SK-N-SH (cell line): ENCODE data around the gene VGLL3. TPM values are rescaled to one million over a fixed set of nuclear protein-coding genes. Genes with fewer than 3 reads are reported as not detected.

Experiments
- CTCF ChIA-PET: fragments of 300-600, 350-600 bp; formaldehyde crosslinking; extraction: SDS; loops from one replicate; lab custom pipeline; 2021; lab: Yijun Ruan, JAX
- POLR2A ChIA-PET: fragments of 350-600 bp; sonication (Branson Sonifier 250); formaldehyde crosslinking; extraction: SDS; loops from one replicate; lab custom pipeline; 2020; ENCODE audit warnings: antibody characterized with exemption, inconsistent platforms; lab: Yijun Ruan, JAX
- DNase-seq: peaks from one replicate; pipeline ENCODE4 v3.0.0; 2012
- H2AFZ ChIP-seq: fragments of 200-600 bp; sonication (generic); 2 replicates; pipeline ENCODE4 v1.8.1; 2016; ENCODE audit warnings: antibody characterized with exemption, mild to moderate bottlenecking, low read depth
- H3F3A ChIP-seq: fragments of 200-600 bp; sonication (generic); replicated peaks from 2 replicates; pipeline ENCODE3; 2016; ENCODE audit warnings: antibody characterized with exemption, mild to moderate bottlenecking; ENCODE audit not compliant: insufficient read depth
- H3K27ac ChIP-seq, 2 experiments: fragments of 200-500 bp in 1 of 2; fragments of 200-600 bp in 1 of 2; sonication (Bioruptor generic) in 1 of 2; sonication (generic), shearing (Covaris generic) in 1 of 2; 2 replicates each; pipeline versions ENCODE4 v1.5.1 to v1.6.1; 2014 to 2016; ENCODE audit warnings: low read depth in 2 of 2, inconsistent platforms in 1 of 2, low read length in 1 of 2, mild to moderate bottlenecking in 1 of 2, mixed read lengths in 1 of 2
- H3K27me3 ChIP-seq: fragments of 200-600 bp; sonication (generic), shearing (Covaris generic); 2 replicates; pipeline ENCODE4 v1.6.1; 2016; ENCODE audit warnings: mixed run types; ENCODE audit not compliant: insufficient read depth
- H3K36me3 ChIP-seq, 2 experiments: fragments of 200-500 bp in 1 of 2; fragments of 200-600 bp in 1 of 2; sonication (Bioruptor generic) in 1 of 2; sonication (generic) in 1 of 2; replicated peaks in 1 of 2; 2 replicates each; pipeline versions ENCODE3 to v1.5.1; 2014 to 2016; ENCODE audit warnings: low read length in 1 of 2, mild to moderate bottlenecking in 1 of 2; ENCODE audit not compliant: insufficient read depth in 2 of 2, control insufficient read depth in 1 of 2
- H3K4me1 ChIP-seq, 2 experiments: fragments of 200-500 bp in 1 of 2; fragments of 200-600 bp in 1 of 2; sonication (Bioruptor generic) in 1 of 2; sonication (generic), shearing (Covaris generic) in 1 of 2; 2 replicates each; pipeline versions ENCODE4 v1.5.1 to v1.6.1; 2014 to 2016; ENCODE audit warnings: low read depth in 1 of 2, low read length in 1 of 2, mixed run types in 1 of 2; ENCODE audit not compliant: insufficient read depth in 2 of 2, control insufficient read depth in 1 of 2
- H3K4me2 ChIP-seq: fragments of 200-600 bp; sonication (generic), shearing (Covaris generic); 2 replicates; pipeline ENCODE4 v1.6.1; 2017; ENCODE audit warnings: mixed run types
- H3K4me3 ChIP-seq, 2 experiments: fragments of 200-500 bp in 1 of 2; fragments of 200-600 bp in 1 of 2; sonication (Bioruptor generic) in 1 of 2; sonication (generic), shearing (Covaris generic) in 1 of 2; 2 replicates each; pipeline versions ENCODE4 v1.5.1 to v1.8.1; 2014 to 2016; ENCODE audit warnings: low read depth in 2 of 2, inconsistent platforms in 1 of 2, low read length in 1 of 2, mild to moderate bottlenecking in 1 of 2, mixed read lengths in 1 of 2, moderate library complexity in 1 of 2
- H3K79me2 ChIP-seq: fragments of 200-600 bp; sonication (generic); 2 replicates; pipeline ENCODE4 v1.8.1; 2017; ENCODE audit warnings: mild to moderate bottlenecking; ENCODE audit not compliant: insufficient read depth
- H3K9ac ChIP-seq: fragments of 200-600 bp; sonication (generic); 2 replicates; pipeline ENCODE4 v1.6.1; 2017; ENCODE audit warnings: mixed run types
- H3K9me2 ChIP-seq: fragments of 200-600 bp; sonication (generic); 2 replicates; pipeline ENCODE4 v1.6.1; 2017; ENCODE audit warnings: mixed run types
- H3K9me3 ChIP-seq: fragments of 200-600 bp; sonication (generic); 2 replicates; pipeline ENCODE4 v1.6.1; 2017; ENCODE audit warnings: mixed run types, mild to moderate bottlenecking, moderate library complexity
- H4K20me1 ChIP-seq: fragments of 200-600 bp; sonication (generic); 2 replicates; pipeline ENCODE4 v1.6.1; 2017; ENCODE audit warnings: mild to moderate bottlenecking, mixed run types; ENCODE audit not compliant: insufficient read depth
- CTCF ChIP-seq: fragments of 200-600 bp; sonication (generic); IDR thresholded peaks from 2 replicates; pipeline ENCODE4 v1.6.1; 2017; ENCODE audit warnings: antibody characterized with exemption, mild to moderate bottlenecking, moderate library complexity
- EP300 ChIP-seq, 2 experiments: IDR thresholded peaks; 2 replicates each; pipeline versions ENCODE4 v1.4.0 to v1.6.1; 2012; ENCODE audit warnings: borderline replicate concordance in 1 of 2, low read depth in 1 of 2, low read length in 1 of 2
- FOXJ3 ChIP-seq: sonication (generic); formaldehyde crosslinking; IDR thresholded peaks from 2 replicates; pipeline ENCODE4 v1.5.1; 2020; ENCODE audit warnings: mild to moderate bottlenecking, missing genetic modification reagents
- FOXM1 ChIP-seq: IDR thresholded peaks from 2 replicates; pipeline ENCODE4 v1.4.0; 2012; ENCODE audit warnings: low read depth, mild to moderate bottlenecking
- GABPA ChIP-seq: IDR thresholded peaks from 2 replicates; pipeline ENCODE4 v1.4.0; 2012; ENCODE audit warnings: low read depth, mild to moderate bottlenecking
- JUND ChIP-seq: IDR thresholded peaks from 2 replicates; pipeline ENCODE4 v1.4.0; 2012
- MEF2A ChIP-seq: IDR thresholded peaks from 2 replicates; pipeline ENCODE4 v1.4.0; 2012; ENCODE audit warnings: low read depth, borderline replicate concordance
- MXI1 ChIP-seq: IDR thresholded peaks from 2 replicates; pipeline ENCODE4 v1.6.1; 2012; ENCODE audit warnings: mild to moderate bottlenecking, low read depth, low read length, improper control_type of control experiment
- PBX3 ChIP-seq: IDR thresholded peaks from 2 replicates; pipeline ENCODE4; 2012
- POLR2AphosphoS5 ChIP-seq: IDR thresholded peaks from 2 replicates; pipeline ENCODE4 v1.6.1; 2012; ENCODE audit warnings: low read depth, low read length
- RAD21 ChIP-seq: IDR thresholded peaks from 2 replicates; pipeline ENCODE4 v1.6.1; 2012; ENCODE audit warnings: mild to moderate bottlenecking, low read length
- REST ChIP-seq: IDR thresholded peaks from 2 replicates; pipeline ENCODE4 v1.6.1; 2012; ENCODE audit warnings: mild to moderate bottlenecking, low read depth, low read length, moderate library complexity
- RFX5 ChIP-seq: IDR thresholded peaks from 2 replicates; pipeline ENCODE4 v1.6.1; 2012; ENCODE audit warnings: mild to moderate bottlenecking, improper control_type of control experiment, low read length
- TEAD4 ChIP-seq: IDR thresholded peaks from 2 replicates; pipeline ENCODE4 v1.4.0; 2012; ENCODE audit warnings: mild to moderate bottlenecking, borderline replicate concordance; ENCODE audit not compliant: insufficient read depth
- WGBS: methylation state at CpG from one replicate; pipeline ENCODE4 v1.1.6; 2017; ENCODE audit warnings: low lambda C conversion rate; 5-methylcytosine and 5-hydroxymethylcytosine counted together
- polyA plus RNA-seq, 3 experiments: library from polyadenylated mRNA; depleted of rRNA; stranded (reverse); fragments of >200 nt; gene quantifications; 2 replicates each; pipeline ENCODE4 v1.2.3, GENCODE V29; 2012

Gene VGLL3
- polyA plus RNA-seq, 1 of the 3 experiments (the other 2 are of a cell fraction), result not detected

- Histone ChIP-seq H3K27me3 (no peaks in the 10 kb centered on the region), H3K9me3 (no peaks in the 10 kb centered on the region), H3K27ac (no peak overlapping the region), H2AFZ (no peak overlapping the region), H3K4me3 (no peak overlapping the region), H3F3A (no peaks in the 10 kb centered on the region)
- POLR2A ChIA-PET, result no interaction called here
- WGBS, result 6% methylated on average over 2 of the region's 2 CpGs
- TF ChIP-seq TEAD4, result no peak
- no peak for TF ChIP-seq RAD21
- TF ChIP-seq FOXJ3 (CRISPR knock-in tag), result no peak
- TF ChIP-seq POLR2AphosphoS5, result no peak
- no peak for TF ChIP-seq FOXM1
- TF ChIP-seq, all 33 proteins: peak for 0
- H4K20me1 ChIP-seq, result no peaks in the 10 kb centered on the region
- H3K79me2 ChIP-seq, result no peaks in the 10 kb centered on the region
- DNase-seq, result no peak
- no peaks in the 10 kb centered on the region for H3K36me3 ChIP-seq
- H3K9me2 ChIP-seq, result no peaks in the 10 kb centered on the region
- H3K9ac ChIP-seq, result no peak overlapping the region
- H3K4me1 ChIP-seq, result no peaks in the 10 kb centered on the region
- CTCF ChIA-PET, result interaction anchor here (1.4 kb wide), 1 partner anchor 13 kb away, joined by 3 read pairs; no protein-coding TSS in a partner anchor
- no peak overlapping the region for H3K4me2 ChIP-seq
Observed at GRCh38 chr3:87004883-87005282, 13.9 kb upstream of the VGLL3 start.

- H3K4me2 ChIP-seq, result no peak overlapping the region
- no peaks in the 10 kb centered on the region for H4K20me1 ChIP-seq
- H3K9ac ChIP-seq, result no peak overlapping the region
- H3K79me2 ChIP-seq, result no peaks in the 10 kb centered on the region
- CTCF ChIA-PET, result no interaction called here
- no peaks in the 10 kb centered on the region for H3K36me3 ChIP-seq
- TF ChIP-seq CTCF (no peak), RFX5 (no peak), MEF2A (no peak), EP300 (IDR thresholded peaks at IDR 0.05; ENCODE audit: borderline replicate concordance in 1 of 2, low read depth in 1 of 2, low read length in 1 of 2) (no peak), TEAD4 (no peak)
- no peaks in the 10 kb centered on the region for H3K9me2 ChIP-seq
- WGBS, result 17% methylated on average over 4 of the region's 4 CpGs
- H2AFZ ChIP-seq, result no peak overlapping the region
- H3K27ac ChIP-seq, result no peak overlapping the region
- no peak for DNase-seq
- H3K9me3 ChIP-seq, result no peaks in the 10 kb centered on the region
- no peaks in the 10 kb centered on the region for H3K27me3 ChIP-seq
- H3K4me3 ChIP-seq, result no peak overlapping the region
- no peaks in the 10 kb centered on the region for H3K4me1 ChIP-seq
- POLR2A ChIA-PET, result no interaction called here
- H3F3A ChIP-seq, result no peaks in the 10 kb centered on the region
Observed at GRCh38 chr3:87002346-87002745, 11.4 kb upstream of the VGLL3 start.

GRCh38 chr3:87001473-87002098 is 10.6 kb upstream of the VGLL3 start:
- Histone ChIP-seq H3K4me3 (no peak overlapping the region), H3K27me3 (no peaks in the 10 kb centered on the region), H3K9ac (no peak overlapping the region), H3K36me3 (no peaks in the 10 kb centered on the region), H3K4me1 (no peaks in the 10 kb centered on the region), H2AFZ (no peak overlapping the region), H3K27ac (no peak overlapping the region), H3K79me2 (no peaks in the 10 kb centered on the region), H3K4me2 (no peak overlapping the region), H3K9me2 (no peaks in the 10 kb centered on the region), H3K9me3 (no peaks in the 10 kb centered on the region), H4K20me1 (no peaks in the 10 kb centered on the region), H3F3A (no peaks in the 10 kb centered on the region)
- ChIA-PET CTCF (no interaction called here), POLR2A (no interaction called here)
- 11% methylated on average over 4 of the region's 4 CpGs for WGBS
- DNase-seq, result no peak
- TF ChIP-seq REST (no peak), GABPA (no peak), PBX3 (no peak), MXI1 (no peak), JUND (no peak)
